NCI-H748 treated with DMSO at 0.1 percent for 48 hours (cell line): ENCODE results near the gene SRMS.

ENCODE experiments used
- DNase-seq: peaks from one replicate; lab custom pipeline; 2025; lab: John Stamatoyannopoulos, UW

Gene SRMS

GRCh38 chr20:63500151-63500901, 47.2 kb downstream of the SRMS start:
- DNase-seq: no peak

GRCh38 chr20:63499338-63499969, 48.1 kb downstream of the SRMS start:
- no peak for DNase-seq

GRCh38 chr20:63498960-63499337, 48.6 kb downstream of the SRMS start, which contains the start of gene EEF1A2:
TSS of gene EEF1A2 (minus strand) at chr20:63499083. CDS start at chr20:63497763, 1,320 bp downstream.
- no peak for DNase-seq

DNA sequence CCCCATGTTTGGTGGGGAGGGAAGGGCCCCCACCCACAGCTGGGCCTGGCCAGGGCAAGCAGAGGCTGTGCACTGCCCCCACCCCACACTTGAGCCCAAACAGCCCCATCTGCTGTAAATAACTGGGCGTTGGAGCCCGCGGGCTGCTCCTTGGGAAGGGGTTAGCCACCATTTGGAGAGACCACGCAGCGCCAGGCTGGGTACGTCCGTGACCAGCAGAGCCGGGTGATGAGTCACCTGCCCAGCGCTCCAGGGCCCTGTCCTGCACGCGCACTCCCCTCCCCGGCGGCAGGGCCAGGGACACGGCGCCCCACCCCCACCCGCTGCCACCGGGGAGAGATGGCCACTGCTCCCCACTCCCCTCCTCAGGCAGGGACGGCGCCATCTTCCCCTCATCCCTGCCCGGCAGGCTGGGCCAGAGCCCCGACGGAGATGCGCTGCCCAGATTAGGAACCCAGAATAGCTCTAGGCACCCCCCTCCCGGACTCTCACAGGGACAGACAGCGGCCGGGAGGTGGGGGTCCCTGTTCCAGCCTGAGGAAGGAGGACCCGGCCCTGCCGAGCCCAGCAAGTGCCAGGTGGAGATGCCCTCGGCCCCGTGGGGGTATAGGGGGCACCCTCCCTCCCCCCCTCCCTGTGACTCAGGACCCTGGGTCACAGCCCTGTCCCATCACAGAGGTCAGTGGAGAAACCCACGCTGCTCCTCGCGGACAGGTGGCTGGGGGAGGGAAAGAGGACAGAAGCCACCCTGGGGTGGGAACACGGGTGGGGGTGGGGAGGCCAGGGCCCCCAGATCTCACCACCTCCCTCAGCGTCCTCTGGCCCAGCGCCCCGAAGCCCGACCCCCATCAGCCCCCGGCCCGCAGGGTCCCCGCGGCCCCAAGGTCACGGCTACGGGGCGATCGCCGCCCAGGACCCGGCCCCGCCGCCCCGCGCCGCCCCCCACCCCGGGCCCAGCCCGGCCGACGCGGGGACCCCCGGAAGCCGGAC, 49.3 kb downstream of the SRMS start:
- DNase-seq: no peak

GRCh38 chr20:63497138-63497945, 50.2 kb downstream of the SRMS start:
- DNase-seq: no peak

- no peak for DNase-seq
These were observed 50.9 kb downstream of the SRMS start for GRCh38 chr20:63496596-63497120.

GRCh38 chr20:63495741-63496595, 51.6 kb downstream of the SRMS start:
- no peak for DNase-seq

DNA sequence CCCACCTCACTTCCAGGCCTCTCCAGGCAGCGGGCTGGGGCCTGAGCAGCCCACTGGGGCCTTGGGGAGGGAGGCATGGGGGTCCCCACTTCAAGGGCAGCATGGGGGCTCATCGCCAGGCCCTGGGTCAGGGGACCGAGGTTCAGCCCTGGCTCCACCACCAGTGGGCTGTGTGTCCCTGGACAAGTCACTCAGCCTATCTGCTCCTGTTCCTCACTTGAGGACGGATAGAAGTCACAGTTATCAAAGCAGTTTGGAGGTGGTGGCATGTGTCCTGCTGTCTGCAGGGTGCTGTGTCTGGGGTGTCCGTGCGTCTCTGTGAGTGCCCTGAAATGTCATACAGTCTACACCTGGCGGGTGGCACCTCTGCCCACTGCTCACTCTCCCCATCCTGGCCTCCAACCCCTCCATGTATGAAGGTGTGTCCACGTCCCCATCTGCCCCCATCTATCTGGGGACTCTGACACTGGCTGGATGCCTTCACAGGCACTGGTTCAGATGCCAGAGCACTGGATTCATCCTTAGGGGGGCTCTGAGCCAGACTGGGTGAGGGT, 52.3 kb downstream of the SRMS start:
- no peak for DNase-seq

- DNase-seq: no peak
These were observed 53.0 kb downstream of the SRMS start for GRCh38 chr20:63494420-63495166.

GRCh38 chr20:63494084-63494419, 53.5 kb downstream of the SRMS start:
- DNase-seq: no peak

DNA sequence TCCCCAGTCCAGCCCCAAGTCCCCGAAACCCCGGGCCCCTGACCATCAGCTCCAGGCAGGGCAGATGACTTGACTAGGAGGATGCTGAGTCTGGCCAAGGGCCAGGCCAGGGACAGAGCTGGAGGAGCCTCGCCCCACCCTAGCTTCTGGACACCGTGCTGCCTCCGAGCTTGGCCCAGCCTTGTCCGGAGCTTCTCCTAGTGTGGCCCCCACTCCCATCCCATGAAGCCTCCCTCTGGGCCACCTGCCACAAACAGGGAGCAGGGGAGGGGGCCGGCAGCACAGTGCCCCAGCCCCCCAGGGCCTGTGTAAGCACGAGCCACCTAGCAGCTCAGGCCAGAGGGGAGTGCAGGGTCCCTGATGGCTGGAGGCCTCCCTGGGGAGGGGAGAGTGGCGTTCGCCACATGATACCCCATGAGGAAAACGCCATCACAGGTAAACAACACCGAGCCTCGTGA, 54.0 kb downstream of the SRMS start:
- no peak for DNase-seq

GRCh38 chr20:63492982-63493381, 54.6 kb downstream of the SRMS start:
- no peak for DNase-seq

GRCh38 chr20:63492518-63492917, 55.0 kb downstream of the SRMS start:
- no peak for DNase-seq

GRCh38 chr20:63491635-63492230, 55.8 kb downstream of the SRMS start:
- DNase-seq: no peak

- DNase-seq: no peak
These were observed 56.5 kb downstream of the SRMS start for GRCh38 chr20:63491078-63491477.
